Measurements from ENCODE around the gene PRODH2. TPM values are rescaled to one million over a fixed set of nuclear protein-coding genes. Genes with fewer than 3 reads are reported as not detected.
A peak's percentile ranks its signal among the peaks of the same experiment; 100 is the strongest.

Gene PRODH2, protein sequence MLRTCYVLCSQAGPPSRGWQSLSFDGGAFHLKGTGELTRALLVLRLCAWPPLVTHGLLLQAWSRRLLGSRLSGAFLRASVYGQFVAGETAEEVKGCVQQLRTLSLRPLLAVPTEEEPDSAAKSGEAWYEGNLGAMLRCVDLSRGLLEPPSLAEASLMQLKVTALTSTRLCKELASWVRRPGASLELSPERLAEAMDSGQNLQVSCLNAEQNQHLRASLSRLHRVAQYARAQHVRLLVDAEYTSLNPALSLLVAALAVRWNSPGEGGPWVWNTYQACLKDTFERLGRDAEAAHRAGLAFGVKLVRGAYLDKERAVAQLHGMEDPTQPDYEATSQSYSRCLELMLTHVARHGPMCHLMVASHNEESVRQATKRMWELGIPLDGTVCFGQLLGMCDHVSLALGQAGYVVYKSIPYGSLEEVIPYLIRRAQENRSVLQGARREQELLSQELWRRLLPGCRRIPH
- not detected in 2 replicates for total RNA-seq
- long read RNA-seq, result 0 reads

DNA sequence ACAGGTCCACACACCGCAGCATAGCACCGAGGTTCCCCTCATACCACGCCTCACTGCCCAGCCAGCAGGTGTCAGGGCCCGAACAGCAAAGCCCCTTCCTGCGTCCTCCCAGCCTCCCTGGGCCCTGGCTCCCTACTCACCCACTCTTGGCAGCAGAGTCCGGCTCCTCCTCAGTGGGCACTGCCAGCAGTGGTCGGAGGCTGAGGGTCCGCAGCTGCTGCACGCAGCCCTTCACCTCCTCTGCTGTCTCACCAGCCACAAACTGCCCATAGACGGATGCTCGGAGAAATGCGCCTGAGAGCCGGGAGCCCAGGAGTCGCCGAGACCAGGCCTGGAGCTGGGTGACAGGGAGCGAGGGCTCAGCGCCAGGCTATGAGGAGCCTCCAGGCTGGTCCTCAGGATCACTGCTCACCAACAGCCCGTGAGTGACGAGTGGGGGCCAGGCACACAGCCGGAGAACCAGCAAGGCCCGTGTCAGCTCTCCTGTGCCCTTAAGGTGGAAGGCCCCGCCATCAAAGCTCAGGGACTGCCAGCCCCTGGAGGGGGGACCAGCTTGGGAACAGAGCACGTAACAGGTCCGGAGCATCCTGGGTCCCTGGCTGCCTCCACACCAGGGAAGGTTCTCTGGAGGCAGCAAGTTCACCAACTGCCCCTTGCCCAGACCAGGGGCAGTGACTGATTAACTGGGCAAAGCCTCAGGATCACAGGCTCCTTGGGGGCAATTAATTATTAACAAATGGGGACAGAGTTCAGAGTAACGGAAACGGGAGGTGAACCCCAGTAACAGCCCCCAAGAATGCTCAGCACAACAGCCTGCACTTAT is at the start of gene PRODH2:
TSS of gene PRODH2 (minus strand) at position 626 of the 823 bp plus-strand sequence. CDS start at position 586, 40 bp downstream.
- Mint-ChIP-seq H3K27ac (ENCODE audit: unreplicated experiment) (no peak within 1 kb of the TSS), H3K9me3 (no peaks in the 10 kb centered on the region), H3K4me1 (no peaks in the 10 kb centered on the region), H3K36me3 (ENCODE audit: low read depth) (no peaks in the 10 kb centered on the region), H3K27me3 (ENCODE audit: low read depth) (peaks cover 33% of the 10 kb centered on the region), H3K4me3 (no peak within 1 kb of the TSS)
- DNase-seq (ENCODE audit: low read depth, low spot score), result no peak
- TF ChIP-seq, protein P1, sequence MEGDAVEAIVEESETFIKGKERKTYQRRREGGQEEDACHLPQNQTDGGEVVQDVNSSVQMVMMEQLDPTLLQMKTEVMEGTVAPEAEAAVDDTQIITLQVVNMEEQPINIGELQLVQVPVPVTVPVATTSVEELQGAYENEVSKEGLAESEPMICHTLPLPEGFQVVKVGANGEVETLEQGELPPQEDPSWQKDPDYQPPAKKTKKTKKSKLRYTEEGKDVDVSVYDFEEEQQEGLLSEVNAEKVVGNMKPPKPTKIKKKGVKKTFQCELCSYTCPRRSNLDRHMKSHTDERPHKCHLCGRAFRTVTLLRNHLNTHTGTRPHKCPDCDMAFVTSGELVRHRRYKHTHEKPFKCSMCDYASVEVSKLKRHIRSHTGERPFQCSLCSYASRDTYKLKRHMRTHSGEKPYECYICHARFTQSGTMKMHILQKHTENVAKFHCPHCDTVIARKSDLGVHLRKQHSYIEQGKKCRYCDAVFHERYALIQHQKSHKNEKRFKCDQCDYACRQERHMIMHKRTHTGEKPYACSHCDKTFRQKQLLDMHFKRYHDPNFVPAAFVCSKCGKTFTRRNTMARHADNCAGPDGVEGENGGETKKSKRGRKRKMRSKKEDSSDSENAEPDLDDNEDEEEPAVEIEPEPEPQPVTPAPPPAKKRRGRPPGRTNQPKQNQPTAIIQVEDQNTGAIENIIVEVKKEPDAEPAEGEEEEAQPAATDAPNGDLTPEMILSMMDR (conservative IDR thresholded peaks at IDR 0.05), result no peak

DNA sequence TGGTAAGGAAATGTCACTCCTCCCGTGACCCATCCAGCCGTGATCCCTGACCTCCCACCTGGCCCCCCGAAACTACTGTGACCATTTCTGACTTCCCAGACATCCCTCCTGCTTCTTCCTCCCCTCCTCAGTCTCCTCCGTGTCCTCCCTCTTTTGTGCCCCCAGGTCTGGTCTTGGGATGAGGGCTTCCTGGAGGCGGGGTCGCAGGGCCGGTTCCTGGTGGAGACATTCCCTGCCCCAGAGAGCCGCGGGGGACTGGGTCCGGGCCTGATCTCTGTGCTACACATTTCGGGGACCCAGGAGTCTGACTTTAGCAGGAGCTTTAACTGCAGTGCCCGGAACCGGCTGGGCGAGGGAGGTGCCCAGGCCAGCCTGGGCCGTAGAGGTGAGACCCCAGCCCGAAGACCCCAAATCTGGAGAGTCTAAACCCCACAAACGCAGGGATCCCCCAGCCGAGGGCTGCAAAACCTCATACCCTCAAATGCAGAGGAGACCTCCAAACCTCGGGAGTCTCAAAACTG is 49.1 kb upstream of the PRODH2 start:
- Mint-ChIP-seq H3K36me3 (ENCODE audit: low read depth) (no peaks in the 10 kb centered on the region), H3K9me3 (no peaks in the 10 kb centered on the region), H3K27me3 (ENCODE audit: low read depth) (peaks cover 42% of the 10 kb centered on the region), H3K4me1 (peaks cover 36% of the 10 kb centered on the region), H3K27ac (ENCODE audit: unreplicated experiment) (peak overlapping the region; percentile 72), H3K4me3 (peak overlapping the region; percentile 71)
- no peak for DNase-seq (ENCODE audit: low read depth, low spot score)
- TF ChIP-seq, protein P1 (conservative IDR thresholded peaks at IDR 0.05), result no peak

DNA sequence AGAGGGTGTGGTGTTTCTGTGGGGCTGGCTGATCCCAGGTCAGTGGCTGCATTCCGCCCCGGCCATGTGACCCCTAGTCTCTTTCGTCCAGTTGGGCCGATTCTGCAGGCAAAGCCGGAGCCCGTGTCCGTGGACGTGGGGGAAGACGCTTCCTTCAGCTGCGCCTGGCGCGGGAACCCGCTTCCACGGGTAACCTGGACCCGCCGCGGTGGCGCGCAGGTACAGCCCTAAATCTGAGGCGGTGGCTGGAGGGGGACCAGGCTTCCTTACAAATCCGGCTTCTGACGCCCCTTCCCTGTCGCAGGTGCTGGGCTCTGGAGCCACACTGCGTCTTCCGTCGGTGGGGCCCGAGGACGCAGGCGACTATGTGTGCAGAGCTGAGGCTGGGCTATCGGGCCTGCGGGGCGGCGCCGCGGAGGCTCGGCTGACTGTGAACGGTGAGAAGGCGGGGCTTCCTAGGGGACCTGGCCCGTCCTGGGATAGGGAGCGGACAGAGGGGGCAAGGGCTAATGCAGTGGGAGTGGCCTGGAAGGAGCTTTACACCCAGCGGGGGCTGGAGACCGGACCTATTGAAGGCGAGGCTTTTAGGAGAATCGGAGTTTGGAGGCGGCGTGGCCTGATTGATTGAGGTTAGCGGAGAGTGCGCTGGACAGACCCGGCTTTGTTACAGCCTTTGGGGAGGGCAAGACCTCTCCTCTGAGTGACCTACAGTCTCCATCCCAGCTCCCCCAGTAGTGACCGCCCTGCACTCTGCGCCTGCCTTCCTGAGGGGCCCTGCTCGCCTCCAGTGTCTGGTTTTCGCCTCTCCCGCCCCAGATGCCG is 48.4 kb upstream of the PRODH2 start:
- Mint-ChIP-seq H3K4me1 (peaks cover 37% of the 10 kb centered on the region), H3K27ac (ENCODE audit: unreplicated experiment) (peak overlapping the region; percentile 72), H3K9me3 (no peaks in the 10 kb centered on the region), H3K4me3 (peak overlapping the region; percentile 71), H3K27me3 (ENCODE audit: low read depth) (peaks cover 43% of the 10 kb centered on the region), H3K36me3 (ENCODE audit: low read depth) (no peaks in the 10 kb centered on the region)
- peak; percentile 78 for DNase-seq (ENCODE audit: low read depth, low spot score)
- TF ChIP-seq, protein P1 (conservative IDR thresholded peaks at IDR 0.05), result no peak

DNA sequence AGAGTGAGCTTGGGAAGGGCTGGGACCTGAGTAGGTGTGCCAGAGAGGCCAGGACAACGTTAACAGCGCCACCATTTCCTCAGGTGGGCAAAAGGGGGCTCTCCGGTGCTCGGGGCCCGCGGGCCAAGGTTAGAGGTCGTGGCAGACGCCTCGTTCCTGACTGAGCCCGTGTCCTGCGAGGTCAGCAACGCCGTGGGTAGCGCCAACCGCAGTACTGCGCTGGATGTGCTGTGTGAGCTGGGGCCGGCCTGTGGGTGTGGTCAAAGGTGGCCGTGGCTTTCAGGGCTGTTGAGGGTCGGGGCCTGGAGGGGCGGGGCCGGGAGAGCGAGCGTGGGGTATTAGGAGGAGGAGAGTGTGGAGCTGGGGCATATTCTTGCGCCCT is 47.8 kb upstream of the PRODH2 start:
- Mint-ChIP-seq H3K27ac (ENCODE audit: unreplicated experiment) (no peak overlapping the region), H3K4me1 (peaks cover 42% of the 10 kb centered on the region), H3K4me3 (peak overlapping the region; percentile 71), H3K27me3 (ENCODE audit: low read depth) (peaks cover 47% of the 10 kb centered on the region), H3K9me3 (no peaks in the 10 kb centered on the region), H3K36me3 (ENCODE audit: low read depth) (no peaks in the 10 kb centered on the region)
- TF ChIP-seq, protein P1 (conservative IDR thresholded peaks at IDR 0.05), result no peak
- peak; percentile 8 for DNase-seq (ENCODE audit: low read depth, low spot score)

DNA sequence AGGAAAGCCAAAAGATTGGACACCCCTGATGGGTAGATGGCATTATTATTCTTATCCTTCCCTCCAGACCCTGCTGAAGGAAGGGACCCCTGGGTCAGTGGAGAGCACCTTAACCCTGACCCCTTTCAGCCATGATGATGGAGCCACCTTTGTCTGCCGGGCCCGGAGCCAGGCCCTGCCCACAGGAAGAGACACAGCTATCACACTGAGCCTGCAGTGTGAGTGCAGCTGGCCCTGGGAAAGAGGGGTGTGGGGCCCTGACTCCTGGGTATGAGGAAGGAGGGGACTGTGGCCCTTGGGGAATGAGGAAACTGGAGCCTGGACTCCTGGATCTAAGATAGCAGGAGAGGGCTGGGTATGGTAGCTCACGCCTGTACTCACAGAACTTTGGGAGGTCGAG is 46.8 kb upstream of the PRODH2 start:
- no peak for DNase-seq (ENCODE audit: low read depth, low spot score)
- Mint-ChIP-seq H3K9me3 (no peaks in the 10 kb centered on the region), H3K4me1 (peaks cover 50% of the 10 kb centered on the region), H3K27ac (ENCODE audit: unreplicated experiment) (no peak overlapping the region), H3K36me3 (ENCODE audit: low read depth) (no peaks in the 10 kb centered on the region), H3K4me3 (peak overlapping the region; percentile 59), H3K27me3 (ENCODE audit: low read depth) (peaks cover 55% of the 10 kb centered on the region)
- TF ChIP-seq, protein P1 (conservative IDR thresholded peaks at IDR 0.05), result no peak

Measured in neural crest cell (in vitro differentiated cells).